Dendritic cell treated with granulocyte-macrophage colony-stimulating factor and Interleukin-4, amounts not matched to agents 40 ng/mL and 50 ng/mL, for 4 days (primary cell): ENCODE results near the gene ERCC4.

Experiments
- H3K27ac Mint-ChIP-seq: one replicate; pipeline ENCODE4 v1.8.0; 2022; ENCODE audit warnings: mild to moderate bottlenecking, mixed read lengths
- H3K27me3 Mint-ChIP-seq: one replicate; pipeline ENCODE4 v1.8.0; 2022; ENCODE audit warnings: mild to moderate bottlenecking, mixed read lengths
- H3K36me3 Mint-ChIP-seq: one replicate; pipeline ENCODE4 v1.8.0; 2022; ENCODE audit warnings: low read depth, mixed read lengths
- H3K4me1 Mint-ChIP-seq: one replicate; pipeline ENCODE4 v1.8.0; 2022; ENCODE audit warnings: low read depth, mixed read lengths
- H3K4me3 Mint-ChIP-seq: one replicate; pipeline ENCODE4 v1.8.0; 2022; ENCODE audit warnings: mild to moderate bottlenecking, moderate library complexity, mixed read lengths
- H3K9me3 Mint-ChIP-seq: one replicate; pipeline ENCODE4 v1.8.0; 2022; ENCODE audit warnings: mixed read lengths
- intact Hi-C: fragments of 100-400 bp; cut with micrococcal nuclease; formaldehyde crosslinking; loops from one replicate; pipeline ENCODE4 v1.15.0; 2022

Gene ERCC4

GRCh38 chr16:13945744-13946485 lies 26.0 kb downstream of the ERCC4 start:
- intact Hi-C loops: no loop called here
- Mint-ChIP-seq H3K9me3 (peaks cover 11% of the 10 kb centered on the region), H3K36me3 (peaks cover 62% of the 10 kb centered on the region), H3K27me3 (no peaks in the 10 kb centered on the region), H3K4me1 (peaks cover 13% of the 10 kb centered on the region), H3K27ac (no peak overlapping the region), H3K4me3 (no peak overlapping the region)

GRCh38 chr16:13948086-13948485 lies 28.1 kb downstream of the ERCC4 start:
- intact Hi-C loops: no loop called here
- Mint-ChIP-seq H3K27ac (no peak overlapping the region), H3K36me3 (peaks cover 55% of the 10 kb centered on the region), H3K9me3 (peaks cover 5% of the 10 kb centered on the region), H3K27me3 (no peaks in the 10 kb centered on the region), H3K4me1 (peaks cover 14% of the 10 kb centered on the region), H3K4me3 (no peak overlapping the region)

- H3K27ac Mint-ChIP-seq: no peak overlapping the region
- peaks cover 19% of the 10 kb centered on the region for H3K4me1 Mint-ChIP-seq
- H3K4me3 Mint-ChIP-seq: no peak overlapping the region
- H3K36me3 Mint-ChIP-seq: peaks cover 32% of the 10 kb centered on the region
- intact Hi-C loops: no loop called here
- no peaks in the 10 kb centered on the region for H3K27me3 Mint-ChIP-seq
- no peaks in the 10 kb centered on the region for H3K9me3 Mint-ChIP-seq
These were observed 31.0 kb downstream of the ERCC4 start for GRCh38 chr16:13950821-13951547.

GRCh38 chr16:13951611-13952010 lies 31.7 kb downstream of the ERCC4 start:
- Mint-ChIP-seq H3K27ac (no peak overlapping the region), H3K4me3 (no peak overlapping the region), H3K9me3 (no peaks in the 10 kb centered on the region), H3K27me3 (no peaks in the 10 kb centered on the region), H3K4me1 (peaks cover 26% of the 10 kb centered on the region), H3K36me3 (peaks cover 26% of the 10 kb centered on the region)
- intact Hi-C loops: no loop called here

- Mint-ChIP-seq H3K27me3 (no peaks in the 10 kb centered on the region), H3K27ac (no peak overlapping the region), H3K4me1 (peaks cover 42% of the 10 kb centered on the region), H3K36me3 (peaks cover 7% of the 10 kb centered on the region), H3K9me3 (no peaks in the 10 kb centered on the region), H3K4me3 (no peak overlapping the region)
- intact Hi-C loops: no loop called here
These were observed 33.5 kb downstream of the ERCC4 start for GRCh38 chr16:13953501-13953900.

GRCh38 chr16:13956635-13957196 lies 36.8 kb downstream of the ERCC4 start:
- Mint-ChIP-seq H3K27me3 (peaks cover 7% of the 10 kb centered on the region), H3K27ac (peak overlapping the region; percentile 92), H3K4me3 (no peak overlapping the region), H3K4me1 (peaks cover 40% of the 10 kb centered on the region), H3K9me3 (no peaks in the 10 kb centered on the region), H3K36me3 (no peaks in the 10 kb centered on the region)
- intact Hi-C loops: loop anchor here (5.0 kb wide), 1 partner anchor 46 kb away; no protein-coding TSS in a partner anchor

- Mint-ChIP-seq H3K27me3 (peaks cover 10% of the 10 kb centered on the region), H3K4me1 (peaks cover 40% of the 10 kb centered on the region), H3K27ac (peak overlapping the region; percentile 92), H3K9me3 (no peaks in the 10 kb centered on the region), H3K36me3 (no peaks in the 10 kb centered on the region), H3K4me3 (peak overlapping the region; percentile 67)
- intact Hi-C loops: loop anchor here (5.0 kb wide), 1 partner anchor 45 kb away; no protein-coding TSS in a partner anchor
These were observed 37.5 kb downstream of the ERCC4 start for GRCh38 chr16:13957197-13958078.

GRCh38 chr16:13958474-13958873 lies 38.5 kb downstream of the ERCC4 start:
- intact Hi-C loops: loop anchor here (5.0 kb wide), 1 partner anchor 44 kb away; no protein-coding TSS in a partner anchor
- no peaks in the 10 kb centered on the region for H3K9me3 Mint-ChIP-seq
- H3K36me3 Mint-ChIP-seq: no peaks in the 10 kb centered on the region
- H3K27ac Mint-ChIP-seq: peak overlapping the region; percentile 92
- H3K4me3 Mint-ChIP-seq: no peak overlapping the region
- peaks cover 15% of the 10 kb centered on the region for H3K27me3 Mint-ChIP-seq
- H3K4me1 Mint-ChIP-seq: peaks cover 40% of the 10 kb centered on the region

GRCh38 chr16:13959626-13960025 lies 39.7 kb downstream of the ERCC4 start:
- Mint-ChIP-seq H3K4me1 (peaks cover 40% of the 10 kb centered on the region), H3K27me3 (peaks cover 25% of the 10 kb centered on the region), H3K36me3 (no peaks in the 10 kb centered on the region), H3K4me3 (no peak overlapping the region), H3K9me3 (no peaks in the 10 kb centered on the region), H3K27ac (no peak overlapping the region)
- intact Hi-C loops: loop anchor here (5.0 kb wide), 1 partner anchor 43 kb away; no protein-coding TSS in a partner anchor

- Mint-ChIP-seq H3K27me3 (peaks cover 41% of the 10 kb centered on the region), H3K4me3 (no peak overlapping the region), H3K36me3 (no peaks in the 10 kb centered on the region), H3K9me3 (no peaks in the 10 kb centered on the region), H3K27ac (no peak overlapping the region), H3K4me1 (peaks cover 23% of the 10 kb centered on the region)
- intact Hi-C loops: no loop called here
These were observed 41.3 kb downstream of the ERCC4 start for GRCh38 chr16:13961099-13961811.

GRCh38 chr16:13962232-13962631 lies 42.3 kb downstream of the ERCC4 start:
- intact Hi-C loops: no loop called here
- no peak overlapping the region for H3K27ac Mint-ChIP-seq
- H3K4me3 Mint-ChIP-seq: no peak overlapping the region
- H3K27me3 Mint-ChIP-seq: peaks cover 47% of the 10 kb centered on the region
- no peaks in the 10 kb centered on the region for H3K9me3 Mint-ChIP-seq
- H3K36me3 Mint-ChIP-seq: no peaks in the 10 kb centered on the region
- H3K4me1 Mint-ChIP-seq: peaks cover 16% of the 10 kb centered on the region

- Mint-ChIP-seq H3K27me3 (peaks cover 63% of the 10 kb centered on the region), H3K27ac (peak overlapping the region; percentile 18), H3K4me3 (no peak overlapping the region), H3K4me1 (peaks cover 16% of the 10 kb centered on the region), H3K9me3 (peaks cover 8% of the 10 kb centered on the region), H3K36me3 (no peaks in the 10 kb centered on the region)
- intact Hi-C loops: no loop called here
These were observed 48.9 kb downstream of the ERCC4 start for GRCh38 chr16:13968835-13969234.

- H3K27me3 Mint-ChIP-seq: peaks cover 56% of the 10 kb centered on the region
These were observed 49.8 kb downstream of the ERCC4 start for GRCh38 chr16:13969711-13970110.

More at GRCh38 chr16:13969711-13970110, 49.8 kb downstream of the ERCC4 start:
- Mint-ChIP-seq H3K4me3 (no peak overlapping the region), H3K27ac (no peak overlapping the region), H3K9me3 (peaks cover 8% of the 10 kb centered on the region), H3K36me3 (no peaks in the 10 kb centered on the region), H3K4me1 (peaks cover 16% of the 10 kb centered on the region)
- intact Hi-C loops: no loop called here
